H9 (cell line): ENCODE data around the gene MRTFA. TPM values are rescaled to one million over a fixed set of nuclear protein-coding genes. Genes with fewer than 3 reads are reported as not detected.

Source experiments
- DNase-seq: peaks from one replicate; pipeline ENCODE4 v3.0.0-alpha.2; 2017
- H2AFZ ChIP-seq: one replicate; pipeline ENCODE4 v1.6.1; 2013; ENCODE audit warnings: mild to moderate bottlenecking, low read length, control low read depth, moderate library complexity
- H2AK5ac ChIP-seq: 2 replicates; pipeline ENCODE4 v1.6.1; 2013; ENCODE audit warnings: low read length, control low read depth, mixed read lengths; ENCODE audit not compliant: insufficient read length
- H2BK120ac ChIP-seq: one replicate; pipeline ENCODE4 v1.6.1; 2013; ENCODE audit warnings: low read depth, mild to moderate bottlenecking, low read length, control low read depth, inconsistent platforms; ENCODE audit not compliant: poor library complexity, severe bottlenecking
- H2BK12ac ChIP-seq: 2 replicates; pipeline ENCODE4 v1.6.1; 2013; ENCODE audit warnings: low read length, control low read depth, mixed read lengths, low read depth; ENCODE audit not compliant: insufficient read length
- H2BK15ac ChIP-seq: 2 replicates; pipeline ENCODE4 v1.6.1; 2013; ENCODE audit warnings: low read depth, low read length, control low read depth
- H2BK20ac ChIP-seq: one replicate; pipeline ENCODE4 v1.6.1; 2013; ENCODE audit warnings: low read depth, mild to moderate bottlenecking, low read length, control low read depth, inconsistent platforms; ENCODE audit not compliant: poor library complexity, severe bottlenecking
- H2BK5ac ChIP-seq: 2 replicates; pipeline ENCODE4 v1.6.1; 2013; ENCODE audit warnings: low read length, control low read depth, mixed read lengths; ENCODE audit not compliant: insufficient read length
- H3K14ac ChIP-seq: 2 replicates; pipeline ENCODE4 v1.6.1; 2013; ENCODE audit warnings: low read length, control low read depth; ENCODE audit not compliant: insufficient read depth
- H3K18ac ChIP-seq: 2 replicates; pipeline ENCODE4 v1.6.1; 2013; ENCODE audit warnings: low read depth, mild to moderate bottlenecking, mixed read lengths, low read length, control low read depth; ENCODE audit not compliant: insufficient read length
- H3K23ac ChIP-seq: 2 replicates; pipeline ENCODE4 v1.6.1; 2013; ENCODE audit warnings: low read length, control low read depth, mixed read lengths, low read depth; ENCODE audit not compliant: insufficient read length
- H3K23me2 ChIP-seq: 2 replicates; pipeline ENCODE4 v1.6.1; 2013; ENCODE audit warnings: low read depth, mild to moderate bottlenecking, mixed read lengths, low read length, control low read depth; ENCODE audit not compliant: insufficient read length, poor library complexity, severe bottlenecking
- H3K27ac ChIP-seq: 2 replicates; pipeline ENCODE4 v1.5.1; 2013; ENCODE audit warnings: low read length, control low read depth, mixed read lengths, low read depth; ENCODE audit not compliant: insufficient read length
- H3K27me3 ChIP-seq: 2 replicates; pipeline ENCODE4 v1.6.1; 2013; ENCODE audit warnings: low read length, control low read depth, inconsistent platforms; ENCODE audit not compliant: insufficient read depth
- H3K4ac ChIP-seq: 2 replicates; pipeline ENCODE4 v1.6.1; 2013; ENCODE audit warnings: low read depth, mild to moderate bottlenecking, control low read depth, inconsistent platforms, low read length, moderate library complexity
- H3K4me1 ChIP-seq: 2 replicates; pipeline ENCODE4 v1.6.1; 2013; ENCODE audit warnings: low read length, control low read depth, inconsistent platforms; ENCODE audit not compliant: insufficient read depth
- H3K4me2 ChIP-seq: 2 replicates; pipeline ENCODE4 v1.6.1; 2013; ENCODE audit warnings: low read length, control low read depth, mixed read lengths; ENCODE audit not compliant: insufficient read length, insufficient read depth
- H3K56ac ChIP-seq: 2 replicates; pipeline ENCODE4 v1.6.1; 2013; ENCODE audit warnings: low read depth, mild to moderate bottlenecking, mixed read lengths, low read length, control low read depth; ENCODE audit not compliant: insufficient read length
- H3K79me1 ChIP-seq: 2 replicates; pipeline ENCODE4 v1.6.1; 2013; ENCODE audit warnings: low read depth, mild to moderate bottlenecking, moderate library complexity, low read length, control low read depth, inconsistent platforms; ENCODE audit not compliant: insufficient read depth, poor library complexity, severe bottlenecking
- H3K79me2 ChIP-seq: 2 replicates; pipeline ENCODE4 v1.6.1; 2013; ENCODE audit warnings: low read length, control low read depth, inconsistent platforms; ENCODE audit not compliant: insufficient read depth
- H3K9ac ChIP-seq: 2 replicates; pipeline ENCODE4 v1.6.1; 2013; ENCODE audit warnings: low read length, control low read depth, mixed read lengths; ENCODE audit not compliant: insufficient read length; ENCODE audit errors: extremely low read depth
- H3K9me3 ChIP-seq: one replicate; pipeline ENCODE4 v1.6.1; 2013; ENCODE audit warnings: low read depth, low read length, inconsistent platforms; ENCODE audit not compliant: control insufficient read depth
- H3T11ph ChIP-seq: one replicate; pipeline ENCODE4 v1.6.1; 2013; ENCODE audit warnings: mild to moderate bottlenecking, low read length, control low read depth, inconsistent platforms
- H4K20me1 ChIP-seq: one replicate; pipeline ENCODE4 v1.6.1; 2013; ENCODE audit not compliant: control insufficient read depth, insufficient read length, insufficient read depth
- H4K5ac ChIP-seq: 2 replicates; pipeline ENCODE4 v1.6.1; 2013; ENCODE audit warnings: low read depth, mild to moderate bottlenecking, mixed read lengths, low read length, control low read depth; ENCODE audit not compliant: insufficient read length
- H4K8ac ChIP-seq: replicated peaks from 2 replicates; pipeline ENCODE4 v1.6.1; 2013; ENCODE audit warnings: low read length, control low read depth, mixed read lengths, low read depth; ENCODE audit not compliant: insufficient read length
- H4K91ac ChIP-seq: 2 replicates; pipeline ENCODE4 v1.6.1; 2013; ENCODE audit warnings: low read depth, mild to moderate bottlenecking, moderate library complexity, mixed read lengths, low read length, control low read depth; ENCODE audit not compliant: insufficient read length
- H3K27ac Mint-ChIP-seq, 3 experiments: 2 replicates in 2 of 3; 3 replicates in 1 of 3; pipeline ENCODE4 v1.8.0; 2020 to 2021; ENCODE audit warnings: mixed read lengths in 3 of 3, mild to moderate bottlenecking in 1 of 3, moderate library complexity in 1 of 3
- H3K27me3 Mint-ChIP-seq: 2 replicates; pipeline ENCODE4 v1.8.0; 2021; ENCODE audit warnings: low read depth, mild to moderate bottlenecking, moderate library complexity, mixed read lengths
- H3K36me3 Mint-ChIP-seq, 3 experiments: 2 replicates in 2 of 3; 3 replicates in 1 of 3; pipeline ENCODE4 v1.8.0; 2020 to 2021; ENCODE audit warnings: low read depth in 3 of 3, mixed read lengths in 3 of 3; ENCODE audit not compliant: insufficient read depth in 1 of 3
- H3K4me1 Mint-ChIP-seq, 2 experiments: 2 replicates each; pipeline ENCODE4 v1.8.0; 2020; ENCODE audit warnings: mixed read lengths in 2 of 2
- H3K4me3 Mint-ChIP-seq, 2 experiments: 2 replicates in 1 of 2; 3 replicates in 1 of 2; pipeline ENCODE4 v1.8.0; 2020 to 2021; ENCODE audit warnings: mild to moderate bottlenecking in 2 of 2, mixed read lengths in 2 of 2, moderate library complexity in 1 of 2
- H3K9me3 Mint-ChIP-seq, 2 experiments: 2 replicates in 1 of 2; 3 replicates in 1 of 2; pipeline ENCODE4 v1.8.0; 2020; ENCODE audit warnings: mild to moderate bottlenecking in 2 of 2, mixed read lengths in 2 of 2, moderate library complexity in 1 of 2
- WGBS: extraction: QIAGEN DNeasy Blood & Tissue Kit; methylation state at CpG from one replicate; pipeline ENCODE4 v1.1.7; 2013; ENCODE audit warnings: missing lambda C conversion rate, low lambda C conversion rate, mixed read lengths; ENCODE audit not compliant: insufficient read length; ENCODE audit errors: extremely low coverage; 5-methylcytosine and 5-hydroxymethylcytosine counted together
- total RNA-seq: library from RNA; stranded (reverse); gene quantifications from 2 replicates; pipeline ENCODE4 v1.2.1, GENCODE V29; 2021
- TF ChIP-seq, protein P1 (sequence below): fragments of 200-600 bp; sonication (generic); conservative IDR thresholded peaks from 3 replicates; pipeline ENCODE4 v1.8.0; 2021; ENCODE audit warnings: antibody characterized with exemption, mild to moderate bottlenecking

The MRTFA gene
- total RNA-seq, 1 experiment from 2014 or later, result 38.1 TPM

DNA sequence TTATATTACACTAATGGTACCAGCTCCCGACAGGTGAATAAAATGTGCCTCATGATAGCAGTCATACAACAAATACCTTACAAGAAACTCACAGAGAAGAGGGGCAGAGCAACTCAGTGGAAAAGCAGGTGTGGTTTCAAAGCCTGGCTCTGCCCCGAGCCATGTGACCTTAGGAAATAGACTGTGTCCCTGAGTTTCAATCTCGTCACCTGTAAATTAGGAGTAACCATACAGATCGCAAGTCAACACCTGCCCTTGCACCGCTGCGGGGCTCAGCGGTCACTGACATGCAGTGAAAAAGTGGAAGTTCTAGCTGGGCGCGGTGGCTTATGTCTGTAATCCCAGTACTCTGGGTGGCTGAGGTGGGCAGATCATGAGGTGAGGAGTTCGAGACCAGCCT is 11.9 kb upstream of the MRTFA start:
- Histone ChIP-seq H3K4me2 (no peak overlapping the region), H3K9me3 (no peaks in the 10 kb centered on the region), H3K27me3 (no peaks in the 10 kb centered on the region), H2BK120ac (no peak overlapping the region), H3K14ac (no peak overlapping the region), H3K23me2 (no peaks in the 10 kb centered on the region), H4K8ac (no peak overlapping the region), H3K4ac (no peak overlapping the region), H4K5ac (no peak overlapping the region), H3K4me1 (no peaks in the 10 kb centered on the region; the same call in 1 of the 2 replicates), H3K9ac (no peak overlapping the region), H3T11ph (no peak overlapping the region), H2BK5ac (no peak overlapping the region), H3K79me2 (no peaks in the 10 kb centered on the region), H3K23ac (no peak overlapping the region), H2AK5ac (no peak overlapping the region), H2AFZ (no peak overlapping the region), H4K91ac (no peak overlapping the region), H3K18ac (no peak overlapping the region), H3K79me1 (no peaks in the 10 kb centered on the region), H3K27ac (no peak overlapping the region), H4K20me1 (no peaks in the 10 kb centered on the region), H3K56ac (no peak overlapping the region), H2BK15ac (no peak overlapping the region), H2BK20ac (no peak overlapping the region), H2BK12ac (no peak overlapping the region)
- H3K27ac Mint-ChIP-seq, result no peak overlapping the region; a peak in 1 of 7 replicates
- no peak for DNase-seq
- H3K36me3 Mint-ChIP-seq, result no peaks in the 10 kb centered on the region
- H3K4me1 Mint-ChIP-seq, result peaks cover 14 to 18% of the 10 kb centered on the region in 2 experiments
- H3K27me3 Mint-ChIP-seq, result no peaks in the 10 kb centered on the region
- TF ChIP-seq, protein P1, sequence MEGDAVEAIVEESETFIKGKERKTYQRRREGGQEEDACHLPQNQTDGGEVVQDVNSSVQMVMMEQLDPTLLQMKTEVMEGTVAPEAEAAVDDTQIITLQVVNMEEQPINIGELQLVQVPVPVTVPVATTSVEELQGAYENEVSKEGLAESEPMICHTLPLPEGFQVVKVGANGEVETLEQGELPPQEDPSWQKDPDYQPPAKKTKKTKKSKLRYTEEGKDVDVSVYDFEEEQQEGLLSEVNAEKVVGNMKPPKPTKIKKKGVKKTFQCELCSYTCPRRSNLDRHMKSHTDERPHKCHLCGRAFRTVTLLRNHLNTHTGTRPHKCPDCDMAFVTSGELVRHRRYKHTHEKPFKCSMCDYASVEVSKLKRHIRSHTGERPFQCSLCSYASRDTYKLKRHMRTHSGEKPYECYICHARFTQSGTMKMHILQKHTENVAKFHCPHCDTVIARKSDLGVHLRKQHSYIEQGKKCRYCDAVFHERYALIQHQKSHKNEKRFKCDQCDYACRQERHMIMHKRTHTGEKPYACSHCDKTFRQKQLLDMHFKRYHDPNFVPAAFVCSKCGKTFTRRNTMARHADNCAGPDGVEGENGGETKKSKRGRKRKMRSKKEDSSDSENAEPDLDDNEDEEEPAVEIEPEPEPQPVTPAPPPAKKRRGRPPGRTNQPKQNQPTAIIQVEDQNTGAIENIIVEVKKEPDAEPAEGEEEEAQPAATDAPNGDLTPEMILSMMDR, result no peak
- WGBS, result no CpG with 5 or more reads among the region's 10 CpGs
- H3K4me3 Mint-ChIP-seq, result no peak overlapping the region
- no peaks in the 10 kb centered on the region for H3K9me3 Mint-ChIP-seq
